ENCODE data around the gene PACS2. TPM values are rescaled to one million over a fixed set of nuclear protein-coding genes. Genes with fewer than 3 reads are reported as not detected.

PACS2 gene
- total RNA-seq, 1 experiment from 2014 or later, result 100 TPM

DNA sequence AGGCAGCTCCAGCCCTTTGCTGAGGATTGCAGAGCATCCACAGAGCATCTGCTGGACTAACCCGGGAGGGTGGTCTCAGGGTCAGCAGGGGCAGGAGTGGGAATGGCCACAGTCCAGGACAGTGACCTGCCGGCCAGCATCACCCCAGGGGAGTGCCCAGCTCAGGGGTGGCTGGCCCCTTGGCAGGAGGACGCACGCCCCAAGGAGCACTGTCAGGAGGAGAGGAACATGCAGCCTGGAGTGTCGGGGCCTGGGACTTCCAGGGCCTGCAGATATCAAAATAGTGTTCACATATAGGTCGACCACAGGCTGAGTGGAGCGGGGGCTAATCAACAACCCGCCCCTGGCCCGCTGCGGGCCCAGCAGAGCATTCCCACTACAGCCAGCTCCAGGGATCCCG, 50.6 kb downstream of the PACS2 start:
- Mint-ChIP-seq H3K36me3 (peaks cover 11% of the 10 kb centered on the region), H3K4me1 (0 out of 2 replicates have a peak, but pooled peaks cover 5% of the 10 kb centered on the region), H3K27me3 (ENCODE audit: low read depth) (peaks cover 4% of the 10 kb centered on the region; the same call in 1 of the 2 replicates), H3K27ac (no peak overlapping the region), H3K9me3 (no peaks in the 10 kb centered on the region), H3K4me3 (no peak overlapping the region)
- ChIA-PET CTCF (interaction anchor here (0.7 to 2.3 kb wide), 8 partner anchors 12 to 401 kb away, joined by 3 to 9 read pairs (median 4); no protein-coding TSS in a partner anchor), POLR2A (no interaction called here)
- ATAC-seq (no peak), DNase-seq (ENCODE audit: low spot score) (no peak)
- TF ChIP-seq SP1 (CRISPR knock-in tag; conservative IDR thresholded peaks at IDR 0.05) (no peak), NFE2L1 (CRISPR knock-in tag; IDR thresholded peaks at IDR 0.05) (no peak), IRF2 (CRISPR knock-in tag; IDR thresholded peaks at IDR 0.05; ENCODE audit: borderline replicate concordance, low read depth) (no peak)

DNA sequence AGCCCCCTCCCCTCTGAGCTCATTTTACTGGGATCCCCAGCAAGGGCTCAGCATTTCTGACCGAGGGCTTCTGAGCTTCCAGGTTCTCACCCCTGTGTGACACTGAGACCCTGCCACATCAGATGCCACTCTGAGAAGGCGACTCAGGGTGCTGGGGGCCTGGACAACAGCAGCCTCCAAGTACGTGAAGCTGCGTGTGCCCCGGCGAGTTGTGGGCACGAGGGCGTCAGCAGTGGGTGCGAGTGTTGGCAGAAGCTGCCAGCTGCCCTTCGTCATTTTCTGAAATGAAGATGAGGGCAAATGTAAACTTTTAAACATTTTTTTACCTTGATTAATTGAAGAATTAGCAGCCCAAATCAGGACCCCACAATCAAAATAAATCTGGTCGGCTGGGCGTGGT, 51.1 kb downstream of the PACS2 start:
- POLR2A ChIA-PET, result no interaction called here
- H3K9me3 Mint-ChIP-seq, result no peaks in the 10 kb centered on the region
- TF ChIP-seq GRHL2 (CRISPR knock-in tag; IDR thresholded peaks at IDR 0.05; ENCODE audit: insufficient replicate concordance, severe bottlenecking) (no peak), ZNF263 (CRISPR knock-in tag; IDR thresholded peaks at IDR 0.05; ENCODE audit: low read depth) (no peak), JUN (CRISPR knock-in tag; IDR thresholded peaks at IDR 0.05) (no peak), JAZF1 (CRISPR knock-in tag; IDR thresholded peaks at IDR 0.05) (no peak), ZNF671 (CRISPR knock-in tag; IDR thresholded peaks at IDR 0.05) (no peak), NR3C1 (CRISPR knock-in tag; conservative IDR thresholded peaks at IDR 0.05; ENCODE audit: low read depth) (no peak), GABPB1 (CRISPR knock-in tag; IDR thresholded peaks at IDR 0.05) (no peak), KAT7 (CRISPR knock-in tag; IDR thresholded peaks at IDR 0.05; ENCODE audit: borderline replicate concordance) (no peak)
- no peak for ATAC-seq
- no peak for DNase-seq (ENCODE audit: low spot score)
- H3K27me3 Mint-ChIP-seq (ENCODE audit: low read depth), result peaks cover 4% of the 10 kb centered on the region; the same call in 1 of the 2 replicates
- no peak overlapping the region for H3K27ac Mint-ChIP-seq
- H3K4me1 Mint-ChIP-seq, result 0 out of 2 replicates have a peak, but pooled peaks cover 5% of the 10 kb centered on the region
- H3K4me3 Mint-ChIP-seq, result no peak overlapping the region
- CTCF ChIA-PET, result interaction anchor here (0.9 to 2.3 kb wide), 5 partner anchors 14 to 163 kb away, joined by 3 to 9 read pairs (median 5); no protein-coding TSS in a partner anchor
- peaks cover 12% of the 10 kb centered on the region for H3K36me3 Mint-ChIP-seq

DNA sequence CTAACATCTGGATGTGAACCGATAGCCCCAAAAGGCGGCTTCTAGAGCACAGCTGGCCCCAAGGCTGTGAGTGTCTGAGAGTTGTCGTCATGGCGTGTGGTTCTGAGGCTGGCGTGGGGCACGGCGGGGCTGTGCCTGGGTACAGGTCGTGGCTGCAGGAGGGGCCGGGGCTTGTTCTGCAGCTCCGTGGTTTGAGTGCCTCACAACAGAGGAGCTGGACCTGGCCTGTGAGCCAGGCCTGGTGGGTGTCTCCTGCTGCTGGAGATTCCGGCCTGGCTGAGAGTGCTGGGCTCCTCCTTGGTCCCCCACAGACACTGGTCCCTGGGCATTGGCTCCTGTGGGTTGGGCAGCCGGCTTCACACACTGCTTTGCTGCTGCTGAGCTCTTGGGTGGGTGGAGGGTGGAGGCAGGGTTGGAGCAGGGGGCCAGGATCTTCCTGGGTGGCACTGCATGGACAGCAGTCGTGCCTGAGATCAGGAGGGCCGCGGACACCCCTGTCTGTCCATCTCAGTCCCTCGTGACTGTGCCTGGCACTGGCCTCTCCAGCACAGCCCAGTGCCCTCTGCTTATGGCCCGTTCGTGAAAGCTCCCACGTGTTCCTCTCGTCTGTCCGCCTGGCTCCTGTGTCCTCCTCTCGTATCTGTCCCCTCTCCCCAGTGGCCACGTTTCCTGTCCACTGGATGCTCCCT, 52.0 kb downstream of the PACS2 start:
- no peak overlapping the region for H3K27ac Mint-ChIP-seq
- ATAC-seq, result no peak
- 0 out of 2 replicates have a peak, but pooled peaks cover 5% of the 10 kb centered on the region for H3K4me1 Mint-ChIP-seq
- DNase-seq (ENCODE audit: low spot score), result no peak
- H3K27me3 Mint-ChIP-seq (ENCODE audit: low read depth), result peaks cover 4% of the 10 kb centered on the region; the same call in 1 of the 2 replicates
- ChIA-PET CTCF (interaction anchor here (2.1 to 2.3 kb wide), 2 partner anchors 114 to 123 kb away, joined by 5 to 9 read pairs; no protein-coding TSS in a partner anchor), POLR2A (no interaction called here)
- H3K4me3 Mint-ChIP-seq, result no peak overlapping the region
- H3K36me3 Mint-ChIP-seq, result peaks cover 13% of the 10 kb centered on the region
- TF ChIP-seq AFF4 (CRISPR knock-in tag; IDR thresholded peaks at IDR 0.05; ENCODE audit: borderline replicate concordance) (no peak), KAT7 (CRISPR knock-in tag; IDR thresholded peaks at IDR 0.05; ENCODE audit: borderline replicate concordance) (no peak), ERG (CRISPR knock-in tag; IDR thresholded peaks at IDR 0.05) (no peak), ELF4 (CRISPR knock-in tag; IDR thresholded peaks at IDR 0.05; ENCODE audit: low read depth) (no peak)
- TF ChIP-seq, protein P1, sequence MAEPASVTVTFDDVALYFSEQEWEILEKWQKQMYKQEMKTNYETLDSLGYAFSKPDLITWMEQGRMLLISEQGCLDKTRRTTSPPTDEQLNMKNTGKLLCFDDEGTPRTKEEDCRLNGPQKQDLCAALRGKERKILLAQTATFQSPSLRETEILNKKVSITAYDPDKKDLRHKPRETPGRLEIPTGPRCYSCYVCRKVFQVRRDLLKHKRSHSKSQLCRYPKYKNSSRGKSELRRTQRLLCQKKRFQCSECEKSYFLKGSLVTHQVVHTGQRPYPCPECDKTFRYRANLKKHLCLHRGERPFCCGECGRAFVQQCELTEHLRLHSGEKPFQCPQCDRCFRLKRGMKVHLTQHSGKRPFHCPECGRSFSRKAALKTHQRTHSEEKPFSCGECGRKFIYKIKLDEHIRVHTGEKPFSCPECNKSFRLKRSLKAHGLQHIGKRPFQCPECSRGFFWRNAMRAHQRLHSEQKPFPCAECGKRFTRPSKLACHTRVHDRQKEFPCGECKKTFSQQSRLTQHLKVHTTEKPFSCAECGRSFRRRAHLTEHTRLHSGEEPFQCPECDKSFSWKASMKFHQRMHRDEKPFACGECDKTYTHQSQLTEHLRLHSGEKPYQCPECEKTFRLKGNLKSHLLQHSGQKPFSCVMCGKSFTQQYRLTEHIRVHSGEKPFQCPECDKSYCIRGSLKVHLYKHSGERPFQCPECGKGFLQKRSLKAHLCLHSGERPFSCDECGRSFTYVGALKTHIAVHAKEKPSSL (CRISPR knock-in tag; conservative IDR thresholded peaks at IDR 0.05), result no peak
- H3K9me3 Mint-ChIP-seq, result no peaks in the 10 kb centered on the region
